Measurements from ENCODE around the gene VCAN. TPM values are rescaled to one million over a fixed set of nuclear protein-coding genes. Genes with fewer than 3 reads are reported as not detected.
A peak's percentile ranks its signal among the peaks of the same experiment; 100 is the strongest.

The VCAN gene
- total RNA-seq, 4 donors from 2014 or later, result 10.5 to 40.4 (median 16.6) TPM

DNA sequence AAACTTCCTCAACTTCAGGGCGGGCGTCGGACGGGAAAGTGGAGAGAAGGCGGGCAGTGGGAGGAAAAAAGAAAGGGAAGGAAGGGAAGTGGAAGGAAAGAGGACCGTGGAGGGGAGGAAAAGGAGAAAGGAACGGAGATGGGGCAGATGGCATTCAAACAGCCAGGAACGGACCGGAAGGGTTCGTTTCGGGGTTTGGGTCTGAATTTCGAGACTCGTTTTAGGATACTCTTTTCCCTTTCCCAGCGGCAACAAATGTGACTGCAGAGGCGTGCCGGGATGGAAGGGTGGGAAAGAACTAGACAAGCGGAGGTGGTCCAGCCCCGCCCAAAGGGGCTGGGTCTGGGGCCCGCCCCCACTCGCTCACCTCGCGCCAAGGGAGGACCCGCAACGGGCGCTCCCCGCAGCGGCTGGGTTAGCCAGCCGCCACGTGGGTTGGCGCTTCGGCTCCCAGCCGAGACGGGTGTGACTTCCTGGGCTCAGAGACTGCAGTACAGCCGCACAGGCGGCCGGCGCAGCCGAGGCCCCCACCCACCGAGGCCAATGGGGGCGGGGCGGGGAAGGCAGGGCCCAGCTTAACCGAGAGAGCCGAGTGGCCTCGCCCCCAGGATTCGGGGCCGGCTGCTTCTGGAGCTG is 2.7 kb downstream of the VCAN start:
- Histone ChIP-seq H3K4me3 (peak overlapping the region; percentile 23 to 53 (median 42)), H3K36me3 (no peaks in the 10 kb centered on the region), H3K4me1 (peaks cover 0 to 26% (median 4%) of the 10 kb centered on the region in 4 donors), H3K27ac (peak overlapping the region; percentile 54 to 73 (median 65)), H3K27me3 (peaks cover 0 to 19% of the 10 kb centered on the region in 2 donors), H3K9me3 (no peaks in the 10 kb centered on the region)
- TF ChIP-seq, protein P1, sequence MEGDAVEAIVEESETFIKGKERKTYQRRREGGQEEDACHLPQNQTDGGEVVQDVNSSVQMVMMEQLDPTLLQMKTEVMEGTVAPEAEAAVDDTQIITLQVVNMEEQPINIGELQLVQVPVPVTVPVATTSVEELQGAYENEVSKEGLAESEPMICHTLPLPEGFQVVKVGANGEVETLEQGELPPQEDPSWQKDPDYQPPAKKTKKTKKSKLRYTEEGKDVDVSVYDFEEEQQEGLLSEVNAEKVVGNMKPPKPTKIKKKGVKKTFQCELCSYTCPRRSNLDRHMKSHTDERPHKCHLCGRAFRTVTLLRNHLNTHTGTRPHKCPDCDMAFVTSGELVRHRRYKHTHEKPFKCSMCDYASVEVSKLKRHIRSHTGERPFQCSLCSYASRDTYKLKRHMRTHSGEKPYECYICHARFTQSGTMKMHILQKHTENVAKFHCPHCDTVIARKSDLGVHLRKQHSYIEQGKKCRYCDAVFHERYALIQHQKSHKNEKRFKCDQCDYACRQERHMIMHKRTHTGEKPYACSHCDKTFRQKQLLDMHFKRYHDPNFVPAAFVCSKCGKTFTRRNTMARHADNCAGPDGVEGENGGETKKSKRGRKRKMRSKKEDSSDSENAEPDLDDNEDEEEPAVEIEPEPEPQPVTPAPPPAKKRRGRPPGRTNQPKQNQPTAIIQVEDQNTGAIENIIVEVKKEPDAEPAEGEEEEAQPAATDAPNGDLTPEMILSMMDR (IDR thresholded peaks at IDR 0.05), result no peak
- no peak for TF ChIP-seq POLR2A (IDR thresholded peaks at IDR 0.05)
- DNase-seq, result peak in 2 of 3 donors; percentile 65 to 67

DNA sequence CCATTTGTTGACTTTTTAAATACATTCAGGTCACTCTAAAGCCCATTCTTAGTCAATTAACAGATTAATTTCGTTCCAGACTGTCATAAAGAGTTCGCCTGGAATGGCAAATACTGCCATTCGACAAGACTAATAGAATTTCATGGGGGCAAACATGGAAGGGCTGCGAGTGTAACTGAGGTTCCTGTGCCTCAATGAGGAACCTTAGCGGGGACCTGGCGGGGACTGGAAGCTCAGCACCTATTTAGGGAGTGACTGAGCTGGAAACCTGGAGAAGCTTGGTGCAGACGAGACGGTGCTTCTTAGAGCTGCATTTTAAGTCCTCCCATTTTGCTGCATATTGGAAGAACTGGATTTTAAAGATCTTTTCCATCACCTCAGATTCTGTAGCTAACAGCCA is 3.4 kb downstream of the VCAN start:
- Histone ChIP-seq H3K9me3 (no peaks in the 10 kb centered on the region), H3K27me3 (peaks cover 0 to 19% of the 10 kb centered on the region in 2 donors), H3K4me1 (peaks cover 0 to 26% (median 4%) of the 10 kb centered on the region in 4 donors), H3K4me3 (peak overlapping the region in 3 of 4 donors; percentile 36 to 53 (median 47)), H3K36me3 (no peaks in the 10 kb centered on the region), H3K27ac (peak overlapping the region; percentile 54 to 73 (median 65))
- DNase-seq, result no peak
- TF ChIP-seq, protein P1 (IDR thresholded peaks at IDR 0.05), result no peak
- no peak for TF ChIP-seq POLR2A (IDR thresholded peaks at IDR 0.05)

DNA sequence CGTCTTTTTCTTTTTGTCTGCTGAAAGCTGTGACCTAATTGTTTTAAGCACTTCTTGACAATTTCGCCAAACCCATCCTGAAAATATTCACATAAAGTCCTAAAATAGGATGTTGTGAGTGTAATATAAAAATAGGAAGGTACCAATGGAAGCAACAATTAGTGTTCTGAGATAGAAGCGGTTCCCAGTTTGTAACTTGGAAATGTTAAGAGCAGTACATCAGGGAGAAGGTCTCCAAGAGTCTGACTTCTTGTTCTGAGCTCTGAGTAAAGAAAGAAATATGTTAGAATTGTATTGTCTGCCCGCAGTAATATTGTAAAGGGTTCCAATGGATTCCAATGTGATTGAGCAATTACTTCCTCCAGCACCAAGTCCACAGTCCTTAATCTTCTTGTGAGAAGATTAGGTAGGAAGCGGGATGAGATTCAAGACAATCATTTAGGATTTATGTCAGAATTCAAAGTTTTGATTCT is 3.9 kb downstream of the VCAN start:
- H3K36me3 ChIP-seq, result no peaks in the 10 kb centered on the region
- H3K9me3 ChIP-seq, result no peaks in the 10 kb centered on the region
- H3K27ac ChIP-seq, result peak overlapping the region; percentile 54 to 73 (median 65)
- H3K4me3 ChIP-seq, result no peak overlapping the region
- peaks cover 0 to 19% of the 10 kb centered on the region in 2 donors for H3K27me3 ChIP-seq
- DNase-seq, result no peak
- peaks cover 0 to 26% (median 4%) of the 10 kb centered on the region in 4 donors for H3K4me1 ChIP-seq
- TF ChIP-seq POLR2A (IDR thresholded peaks at IDR 0.05), result no peak
- TF ChIP-seq, protein P1 (IDR thresholded peaks at IDR 0.05), result no peak

DNA sequence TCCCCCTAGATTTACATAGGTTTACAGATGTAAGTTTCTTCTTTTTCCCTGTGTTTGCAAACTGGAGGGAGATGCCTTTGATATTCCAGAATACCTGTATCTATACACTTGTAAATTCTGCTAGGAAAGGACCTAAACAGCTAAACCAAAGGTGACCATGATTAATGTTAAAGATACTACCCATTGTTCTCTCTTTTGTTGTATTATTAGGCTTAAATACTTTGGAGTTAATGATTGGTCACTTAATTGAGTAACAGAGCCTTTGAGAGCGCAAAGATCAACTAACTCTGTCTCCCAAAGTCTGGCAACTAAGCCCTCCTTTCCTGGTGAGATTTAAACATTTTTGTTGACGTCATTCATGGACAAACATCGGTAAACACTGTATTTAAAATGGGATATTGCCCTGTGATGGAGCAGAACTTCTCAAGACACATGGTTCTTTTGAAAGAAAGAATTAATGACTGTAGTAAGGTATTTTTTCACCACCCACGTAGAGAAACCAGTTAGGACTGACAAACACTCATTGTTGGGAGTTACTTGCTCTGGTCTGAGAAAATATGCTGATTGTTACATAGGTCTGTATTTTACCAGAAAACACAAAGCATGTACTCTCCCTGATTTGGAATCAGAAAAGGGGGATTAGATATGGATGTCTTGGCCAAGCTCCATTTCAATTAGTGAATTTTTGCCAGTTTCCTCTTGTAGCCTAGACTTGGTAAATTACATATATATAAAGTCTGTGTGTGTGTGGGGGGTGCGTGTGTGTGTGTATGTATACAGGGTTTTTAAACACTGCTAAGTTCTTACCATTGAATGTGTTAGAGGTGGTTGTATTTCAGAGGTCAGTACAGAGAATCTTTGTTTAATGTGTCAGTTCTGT is 4.6 kb downstream of the VCAN start:
- Histone ChIP-seq H3K4me1 (peaks cover 0 to 26% (median 4%) of the 10 kb centered on the region in 4 donors), H3K27ac (peak overlapping the region in 1 of 4 donors; percentile 73), H3K4me3 (no peak overlapping the region), H3K9me3 (no peaks in the 10 kb centered on the region), H3K36me3 (no peaks in the 10 kb centered on the region), H3K27me3 (peaks cover 0 to 13% of the 10 kb centered on the region in 2 donors)
- no peak for TF ChIP-seq POLR2A (IDR thresholded peaks at IDR 0.05)
- TF ChIP-seq, protein P1 (IDR thresholded peaks at IDR 0.05), result no peak
- DNase-seq, result no peak

DNA sequence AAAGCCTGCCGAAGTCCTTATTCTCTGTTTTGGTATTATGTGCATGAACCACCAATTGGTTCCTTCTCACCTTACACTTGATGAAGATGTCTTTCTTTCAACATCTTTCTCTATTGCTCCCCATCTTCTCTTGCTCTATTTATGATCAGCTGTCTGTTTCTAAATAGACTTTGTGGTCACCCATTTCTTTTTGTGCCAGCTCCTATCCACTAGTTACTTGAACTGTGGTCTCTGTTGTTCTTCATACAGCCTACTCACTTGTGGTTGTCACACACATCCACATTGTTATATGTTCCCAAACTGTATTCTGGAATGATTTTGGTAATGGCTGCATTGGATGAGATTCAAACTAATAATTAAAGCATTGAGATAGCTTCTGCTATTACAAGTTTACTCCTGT is 11.4 kb downstream of the VCAN start:
- no peak for TF ChIP-seq POLR2A (IDR thresholded peaks at IDR 0.05)
- TF ChIP-seq, protein P1 (IDR thresholded peaks at IDR 0.05), result no peak
- H3K27ac ChIP-seq, result no peak overlapping the region
- no peak overlapping the region for H3K4me3 ChIP-seq
- DNase-seq, result no peak
- no peaks in the 10 kb centered on the region for H3K27me3 ChIP-seq
- H3K4me1 ChIP-seq, result no peaks in the 10 kb centered on the region
- no peaks in the 10 kb centered on the region for H3K9me3 ChIP-seq
- no peaks in the 10 kb centered on the region for H3K36me3 ChIP-seq

Measured in Peyer's patch (tissue), 4 donors.